Subcutaneous adipose tissue (tissue), 4 donors: Measurements from ENCODE around the gene TOMM34. TPM values are rescaled to one million over a fixed set of nuclear protein-coding genes. Genes with fewer than 3 reads are reported as not detected.

Experiments
- CTCF ChIP-seq: fragments of 450-650 bp; IDR thresholded peaks from one replicate; pipeline ENCODE4 v1.5.1; 2016; ENCODE audit warnings: low read depth, mild to moderate bottlenecking, control low read depth, antibody characterized with exemption, moderate library complexity
- total RNA-seq, 4 donors: library from RNA; depleted of rRNA; stranded (reverse); fragments of >200 nt; gene quantifications; one replicate each; pipeline ENCODE4 v1.1.0, GENCODE V29; 2016

Gene TOMM34
- total RNA-seq, 4 donors from 2014 or later, result 7.1 to 10.6 (median 8.3) TPM

- TF ChIP-seq CTCF, result no peak
Observed at GRCh38 chr20:44943828-44944227, 16.4 kb downstream of the TOMM34 start.

GRCh38 chr20:44942264-44942973 lies 17.8 kb downstream of the TOMM34 start:
- TF ChIP-seq CTCF, result no peak

- TF ChIP-seq CTCF, result no peak
Observed at GRCh38 chr20:44941120-44941691, 19.0 kb downstream of the TOMM34 start.

- no peak for TF ChIP-seq CTCF
Observed at GRCh38 chr20:44938637-44939036, 21.6 kb downstream of the TOMM34 start.

GRCh38 chr20:44936510-44936909 lies 23.7 kb downstream of the TOMM34 start:
- no peak for TF ChIP-seq CTCF

GRCh38 chr20:44932916-44933315 lies 27.3 kb downstream of the TOMM34 start:
- TF ChIP-seq CTCF, result no peak

GRCh38 chr20:44931911-44932310 lies 28.3 kb downstream of the TOMM34 start:
- no peak for TF ChIP-seq CTCF
